ENCODE measurements around the gene RBM44.

DNA sequence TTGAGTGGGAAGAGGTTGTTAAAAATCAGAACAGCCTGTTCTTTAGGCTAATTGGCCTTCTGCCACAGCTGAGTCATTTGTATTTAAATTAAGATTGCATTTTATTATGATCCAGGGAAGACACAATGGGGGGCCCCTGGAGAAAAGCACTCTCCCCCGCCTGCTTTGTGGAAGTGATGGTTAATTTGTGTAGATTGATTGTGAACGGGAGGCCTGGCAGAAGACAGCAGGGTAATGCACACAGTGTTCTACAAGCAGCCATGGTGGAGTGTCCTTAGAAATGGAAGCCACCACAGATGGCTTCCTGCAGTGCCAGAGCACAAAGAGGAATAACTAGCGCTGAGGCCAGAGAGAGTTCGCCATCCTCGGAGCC, 80.5 kb downstream of the RBM44 start:
- TF ChIP-seq TAF1 (IDR thresholded peaks at IDR 0.05; ENCODE audit: borderline replicate concordance, low read depth, low read length) (no peak), POLR2A (IDR thresholded peaks at IDR 0.05; ENCODE audit: low read depth, low read length) (no peak), POLR2AphosphoS5 (IDR thresholded peaks at IDR 0.05; ENCODE audit: low read depth, low read length) (no peak)

Measured in GM12892 (cell line).